TTC549 (cell line): ENCODE data around the gene SIAH1.
"Not testable (repeated sequence)": the region's sequence is repeated elsewhere in the genome, so short reads cannot be mapped to it uniquely, and the experiment has no call there.

ENCODE experiments used
- FAIRE-seq: peaks from 2 replicates; lab custom pipeline; 2012; peaks lifted over from hg19 to GRCh38; lab: Jason Lieb, UNC

SIAH1 gene

GRCh38 chr16:48332978-48333377, 52.2 kb downstream of the SIAH1 start:
- no peak for FAIRE-seq

DNA sequence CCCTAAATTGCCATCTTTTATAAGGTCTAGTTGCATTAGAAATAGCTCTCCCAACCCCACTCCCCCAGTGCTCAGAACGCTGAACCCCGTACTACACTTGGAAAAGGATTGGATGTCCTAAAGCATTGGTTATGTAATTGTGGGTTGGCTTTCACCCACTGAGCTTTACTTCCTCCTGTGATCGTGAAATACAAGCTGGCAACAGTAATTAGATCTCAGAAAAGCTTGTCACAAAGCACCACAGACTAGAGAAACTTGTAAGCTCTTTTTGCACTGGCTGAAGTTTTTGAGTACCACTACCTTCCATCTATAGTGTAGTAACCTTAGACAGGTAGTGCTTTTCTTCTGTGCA, 54.4 kb downstream of the SIAH1 start:
- no peak for FAIRE-seq

DNA sequence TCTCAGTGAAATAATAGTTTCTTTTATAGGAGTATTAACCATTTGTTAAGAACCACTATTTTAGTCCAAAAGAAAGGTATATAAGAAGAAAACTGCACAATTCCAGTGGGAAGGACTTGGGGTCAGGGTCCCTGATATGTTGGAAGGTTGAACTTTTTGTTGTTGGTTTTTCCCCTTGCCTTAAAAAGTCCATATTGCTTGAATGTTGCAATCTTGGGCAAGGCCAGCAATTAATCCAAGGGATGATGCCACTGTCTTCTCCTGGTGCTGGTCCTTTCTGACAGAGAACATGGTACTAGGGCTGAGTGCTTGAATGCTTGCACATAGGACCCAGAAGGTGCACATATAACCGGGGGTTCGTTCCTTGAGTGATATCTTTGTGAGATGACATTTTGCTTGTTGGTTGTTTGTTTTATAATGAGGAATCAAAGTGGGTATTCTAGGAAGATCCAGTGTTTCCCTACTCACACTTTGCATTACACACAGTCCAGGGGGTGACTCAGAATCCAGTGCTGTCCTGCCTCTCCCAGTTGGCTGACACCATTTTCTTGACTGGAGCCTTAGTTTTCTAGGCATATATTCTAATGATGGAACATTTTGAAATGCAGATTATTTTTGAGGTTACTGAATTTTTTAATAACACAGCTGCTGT, 54.9 kb downstream of the SIAH1 start:
- FAIRE-seq: no peak

- FAIRE-seq: no peak
Measured at GRCh38 chr16:48329138-48329537, 56.1 kb downstream of the SIAH1 start.

GRCh38 chr16:48326915-48327314, 58.3 kb downstream of the SIAH1 start:
- FAIRE-seq: no peak

- FAIRE-seq: no peak
Measured at GRCh38 chr16:48323783-48324775, 61.1 kb downstream of the SIAH1 start.

DNA sequence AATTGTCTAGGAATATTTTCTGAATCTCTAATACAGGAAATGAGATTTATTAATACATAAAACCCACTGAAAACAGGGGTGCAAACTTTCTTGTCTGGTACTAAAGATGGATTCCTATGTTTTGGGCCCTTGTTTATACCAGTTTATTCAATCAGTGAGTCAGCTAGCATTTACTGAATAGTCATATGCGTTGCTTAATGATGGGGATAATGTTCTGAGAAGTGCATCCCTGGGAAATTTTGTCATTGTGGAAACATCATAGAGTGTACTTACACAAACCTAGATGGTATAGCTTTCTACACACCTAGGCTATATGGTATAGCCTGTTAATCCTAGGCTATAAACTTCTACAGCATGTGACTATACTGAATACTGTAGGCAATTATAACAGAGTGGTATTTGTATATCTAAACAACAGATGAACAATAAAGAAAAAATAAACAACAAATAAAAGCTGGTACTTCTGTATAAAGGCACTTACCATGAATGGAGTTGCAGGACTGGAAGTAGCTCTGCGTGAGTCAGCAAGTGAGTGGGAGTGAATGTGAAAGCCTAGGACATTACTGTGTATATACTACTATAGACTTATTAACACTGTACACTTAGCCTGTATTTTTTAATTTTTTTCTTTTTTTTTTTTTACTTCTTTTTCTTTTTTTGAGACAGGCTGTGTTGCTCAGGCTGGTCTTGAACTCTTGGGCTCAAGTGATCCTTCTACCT, 63.7 kb downstream of the SIAH1 start:
- no peak for FAIRE-seq

DNA sequence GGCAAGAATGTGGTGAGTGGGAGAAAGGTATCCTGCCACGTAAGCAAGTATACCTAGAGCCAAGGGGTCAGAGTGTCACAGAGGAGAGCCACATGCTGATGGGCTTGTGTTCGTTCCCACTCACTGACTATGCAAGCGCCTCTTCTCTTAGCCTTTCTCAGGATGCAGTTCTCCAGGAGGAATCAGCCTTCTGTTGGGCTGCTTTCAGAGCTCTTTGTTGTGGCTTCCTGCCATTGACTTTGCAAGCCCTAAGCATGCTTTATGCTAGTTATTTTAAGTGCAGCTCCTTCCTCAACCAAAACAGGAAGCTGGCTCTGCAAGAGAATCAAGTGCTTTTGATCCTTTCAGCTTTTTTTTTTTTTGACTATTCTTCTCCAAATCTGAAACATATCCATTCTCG, 66.6 kb downstream of the SIAH1 start:
- no peak for FAIRE-seq

GRCh38 chr16:48317614-48318315, 67.4 kb downstream of the SIAH1 start:
- no peak for FAIRE-seq

DNA sequence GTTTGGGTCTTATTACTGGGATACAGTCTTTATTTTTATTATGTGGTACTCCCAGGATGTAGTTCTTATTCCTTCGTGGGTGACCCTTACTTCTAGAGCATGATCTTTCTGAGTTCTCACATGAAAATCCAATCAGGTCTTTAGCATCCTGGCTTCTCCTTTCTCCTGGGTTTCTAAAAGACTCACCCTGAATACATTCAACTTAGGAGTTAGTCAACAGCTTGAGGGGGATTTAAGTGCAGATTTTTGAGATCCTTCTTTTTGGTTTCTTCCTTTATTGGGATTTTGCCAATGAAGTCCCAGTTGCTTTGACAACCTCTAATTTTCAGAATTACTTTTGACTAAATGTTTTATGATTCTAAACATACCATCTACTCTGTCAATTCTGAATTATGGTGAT, 68.2 kb downstream of the SIAH1 start:
- no peak for FAIRE-seq

GRCh38 chr16:48313905-48314304, 71.3 kb downstream of the SIAH1 start:
- FAIRE-seq: not testable (repeated sequence)

DNA sequence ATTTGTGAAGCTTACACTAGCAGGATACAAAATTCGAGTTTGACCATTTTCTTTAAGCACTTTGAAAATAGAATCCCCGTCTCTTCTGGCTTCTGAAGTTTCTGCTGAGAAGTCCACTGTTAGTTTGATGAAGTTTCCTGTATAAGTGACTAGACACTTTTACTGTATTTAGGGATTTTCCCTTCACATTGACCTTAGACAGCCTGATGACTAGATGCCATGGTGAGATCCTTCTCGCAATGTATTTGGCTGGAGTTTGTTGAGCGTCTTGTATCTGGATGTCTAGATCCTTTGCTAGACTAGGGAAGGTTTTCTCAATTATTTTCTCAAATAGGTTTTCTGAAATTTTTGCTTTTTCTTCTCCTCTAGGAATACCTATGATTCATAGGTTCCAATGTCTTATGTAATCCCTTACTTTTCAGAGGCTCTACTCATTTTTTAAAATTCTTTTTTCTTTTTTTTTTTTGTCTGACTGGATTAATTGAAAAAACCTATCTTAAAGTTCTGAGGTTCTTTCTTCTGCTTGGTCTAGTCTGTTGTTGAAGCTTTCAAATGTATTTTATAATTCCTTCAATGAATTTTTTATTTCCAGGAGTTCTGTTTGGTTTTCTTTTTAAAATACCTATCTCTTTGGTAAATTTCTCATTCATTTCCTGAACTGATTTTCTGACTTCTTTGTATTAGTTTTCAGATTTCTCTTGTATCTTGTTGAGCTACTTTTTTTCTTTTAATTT, 74.1 kb downstream of the SIAH1 start:
- no peak for FAIRE-seq
